GM11168 (cell line): ENCODE measurements around the gene SHC2.

Experiments used
- in situ Hi-C: fragments of 300-500 bp; cut with MboI; formaldehyde crosslinking; loops from one replicate; pipeline ENCODE4 v1.12.0; 2022; ENCODE audit warnings: low sequenced_read_pairs; ENCODE audit not compliant: unreplicated experiment

Gene SHC2

DNA sequence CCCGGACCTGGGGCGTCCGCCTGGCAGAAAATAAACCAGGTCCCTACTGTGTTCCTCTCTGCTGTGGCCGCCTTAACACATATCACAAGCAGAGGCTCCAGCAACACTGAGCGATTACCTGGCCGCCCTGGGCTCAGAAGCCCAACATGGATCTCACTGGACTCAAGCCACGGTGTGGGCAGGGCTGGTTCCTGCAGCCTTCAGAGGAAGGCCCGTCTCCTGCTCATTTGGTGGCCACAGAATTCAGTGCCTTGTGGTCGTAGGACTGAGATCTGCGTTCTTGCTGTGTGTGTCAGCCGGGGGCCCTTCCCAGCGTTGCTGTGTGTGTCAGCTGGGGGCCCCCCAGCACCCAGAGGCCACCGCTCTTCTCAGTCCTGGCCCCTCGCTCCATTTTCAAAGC, 82.1 kb downstream of the SHC2 start:
- in situ Hi-C loops = no loop called here

DNA sequence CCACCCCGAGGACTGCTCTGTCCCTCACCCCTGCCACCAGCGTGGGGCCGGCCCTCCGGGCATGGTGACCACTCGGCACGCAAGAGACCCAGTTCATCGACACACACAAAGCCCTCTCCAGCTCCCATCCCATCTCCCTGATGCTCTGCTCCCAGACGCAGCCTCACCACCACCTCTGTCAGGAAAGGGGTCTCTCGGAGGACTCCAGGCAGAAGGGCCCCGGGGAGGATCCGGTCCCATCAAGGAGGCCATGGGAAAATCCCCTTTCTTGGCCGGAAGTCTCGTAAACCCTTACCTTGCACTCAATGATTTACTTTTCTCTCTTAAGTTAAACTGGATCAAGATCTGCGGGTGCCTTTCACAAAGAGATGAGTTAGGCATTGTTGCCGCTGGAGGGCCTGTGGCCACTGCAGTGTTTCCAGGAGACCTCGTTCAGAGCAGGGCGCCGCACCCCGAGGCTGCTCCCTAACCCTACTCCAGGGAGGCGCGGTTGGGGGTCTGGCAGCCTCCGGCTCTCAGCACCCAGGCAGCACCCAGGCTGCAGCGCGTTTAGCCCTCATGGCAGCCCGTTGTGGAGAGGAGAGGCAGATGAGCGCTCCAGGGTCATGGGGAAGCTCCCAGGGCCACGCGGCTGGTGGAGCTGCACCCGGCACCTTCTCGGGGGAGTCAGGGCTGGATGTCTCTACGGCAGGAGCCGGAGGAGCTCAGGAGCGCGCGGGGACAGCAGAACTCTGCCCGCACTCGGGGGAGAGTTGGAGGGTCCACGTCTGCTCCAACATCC, 82.8 kb downstream of the SHC2 start:
- in situ Hi-C loops = no loop called here

DNA sequence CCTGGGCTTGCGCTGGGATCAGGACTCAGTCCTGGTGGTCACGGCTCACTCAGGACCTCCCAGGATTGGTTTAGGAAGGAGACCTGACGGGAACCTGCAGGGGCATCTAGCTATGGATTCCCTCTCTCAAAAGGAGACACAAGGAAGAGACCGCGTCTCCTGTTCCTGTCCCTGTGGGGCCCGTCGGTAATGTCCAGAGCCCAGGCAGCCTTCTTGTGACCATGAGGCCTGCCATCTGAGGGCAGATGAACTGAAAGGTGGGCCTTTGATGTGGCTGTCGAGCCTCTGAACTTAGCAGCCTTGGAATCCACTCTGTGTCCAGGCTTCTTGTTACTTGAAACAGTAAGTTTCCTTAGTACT, 84.7 kb downstream of the SHC2 start:
- in situ Hi-C loops = no loop called here

DNA sequence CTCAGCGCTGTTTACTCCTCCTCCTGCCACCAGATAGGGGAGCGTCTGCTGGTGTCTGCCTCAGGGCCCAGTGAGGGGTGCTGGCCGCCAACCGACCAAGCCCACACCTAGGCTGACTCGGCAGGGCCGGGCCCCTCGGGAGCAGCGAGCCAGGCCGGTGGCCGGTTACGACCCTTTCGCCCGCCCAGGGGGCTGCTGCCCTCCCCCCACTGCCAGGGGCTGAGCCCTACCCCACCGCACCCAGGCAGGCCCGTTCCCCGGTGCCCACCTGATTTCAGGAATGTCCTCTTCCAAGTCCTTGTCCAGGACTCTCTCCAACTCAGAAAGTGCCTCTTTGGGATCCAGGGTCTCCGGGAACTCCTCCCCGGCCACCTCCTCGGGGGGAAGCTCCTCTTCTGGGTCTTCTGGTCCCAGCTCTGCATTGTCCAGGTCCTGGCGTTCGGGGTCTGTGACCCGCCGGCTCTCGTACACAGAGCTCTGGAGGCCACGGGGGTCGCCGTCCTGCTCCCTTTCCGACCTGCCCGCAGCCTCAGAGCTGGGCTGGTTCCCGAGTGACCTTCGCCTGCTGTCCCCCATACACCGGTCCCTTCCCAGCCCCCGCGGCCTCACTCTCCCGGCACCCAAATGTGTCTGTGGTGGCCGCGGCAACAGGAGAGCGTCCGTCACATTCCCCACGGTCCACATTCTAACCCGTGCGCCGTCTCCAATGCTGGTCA, 85.3 kb downstream of the SHC2 start:
- in situ Hi-C loops = no loop called here

DNA sequence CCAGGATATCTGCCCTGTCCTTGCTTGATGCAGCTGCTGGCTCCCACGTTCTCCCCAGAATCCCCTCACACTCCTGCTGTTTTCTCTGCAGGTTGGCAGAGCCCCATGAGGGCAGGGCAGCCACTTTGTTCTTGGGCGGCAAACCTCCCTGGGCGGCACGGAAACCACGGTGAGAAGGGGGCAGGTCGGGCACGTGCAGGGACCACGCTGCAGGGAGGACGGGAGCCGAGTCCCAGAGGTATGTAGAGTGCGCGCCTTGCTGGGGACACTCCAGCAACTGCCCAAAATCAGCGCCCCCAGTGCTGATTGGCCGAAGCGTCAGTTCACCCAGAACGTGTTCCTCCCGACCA, 86.0 kb downstream of the SHC2 start:
- in situ Hi-C loops = no loop called here

DNA sequence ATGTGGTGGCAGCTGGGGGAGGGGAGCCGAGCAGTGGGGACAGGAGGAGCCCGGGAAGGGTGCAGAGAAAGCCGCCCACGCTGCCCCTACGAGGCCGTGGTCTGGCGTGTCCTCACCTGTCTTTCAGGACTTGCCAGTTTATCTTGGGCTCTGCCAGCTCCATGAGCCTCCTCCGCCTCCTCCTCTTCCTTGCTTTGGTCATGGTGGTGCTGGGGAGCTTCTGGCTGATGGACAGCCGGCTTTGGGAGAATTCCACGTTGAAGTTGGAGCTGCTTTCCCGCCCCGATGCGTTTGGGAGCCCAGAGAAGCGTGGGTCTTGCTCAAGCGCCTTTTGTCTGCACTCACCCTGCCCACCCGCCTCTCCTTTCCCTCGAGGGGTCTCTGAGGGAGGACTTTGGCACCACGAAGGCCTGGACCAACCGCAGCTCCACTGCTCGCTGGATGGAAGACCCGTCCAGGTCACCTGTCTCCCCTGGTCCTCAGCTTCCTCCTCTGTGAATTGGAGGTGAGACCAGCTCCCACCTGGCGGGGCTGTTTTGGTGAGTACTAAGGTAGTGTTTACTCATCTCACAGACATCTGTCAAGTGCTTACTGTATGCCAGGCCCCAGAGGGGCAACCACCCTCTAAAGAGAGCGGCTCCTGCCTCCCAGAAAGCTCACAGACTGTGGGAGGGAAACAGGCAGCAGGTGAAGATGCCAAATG, 86.5 kb downstream of the SHC2 start:
- in situ Hi-C loops = no loop called here

DNA sequence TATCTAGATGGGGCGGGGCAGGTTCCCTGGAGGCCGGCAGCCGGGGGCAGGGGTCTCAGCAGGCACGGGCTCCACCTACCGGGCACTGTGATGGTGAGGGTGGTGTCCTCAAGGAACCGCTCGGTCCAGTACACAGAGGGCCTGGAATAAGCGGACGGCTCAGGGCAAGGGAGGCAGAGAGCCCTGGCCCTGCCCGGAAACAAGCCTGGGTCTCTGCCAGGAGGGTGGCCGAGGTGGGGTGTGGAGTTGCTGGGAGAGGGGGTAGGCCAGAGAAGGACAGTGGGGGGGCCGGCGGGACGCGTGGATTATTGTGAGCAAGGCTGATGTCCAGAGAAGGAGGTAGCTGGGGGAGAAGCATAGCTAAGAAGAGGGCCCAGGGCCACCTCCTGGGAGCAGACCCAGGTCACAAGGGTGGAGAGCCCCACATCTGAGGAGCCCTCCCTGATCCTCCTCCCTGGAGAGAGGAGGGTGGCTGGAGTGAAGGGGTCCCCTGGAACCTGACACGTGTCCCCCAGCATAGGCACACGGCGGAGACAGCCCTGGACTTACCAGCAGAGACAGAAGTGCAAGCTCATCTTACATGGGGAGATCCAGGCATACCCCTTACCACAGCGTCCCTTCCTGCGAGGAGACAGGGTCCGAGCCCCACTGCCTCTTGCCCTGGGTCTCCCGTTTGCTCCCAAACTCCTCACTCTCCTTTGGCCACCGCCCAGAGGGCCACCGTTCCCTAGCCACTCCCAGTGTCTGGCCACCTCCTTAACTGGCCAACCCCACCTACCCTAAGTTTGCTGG, 87.2 kb downstream of the SHC2 start:
- in situ Hi-C loops = no loop called here

DNA sequence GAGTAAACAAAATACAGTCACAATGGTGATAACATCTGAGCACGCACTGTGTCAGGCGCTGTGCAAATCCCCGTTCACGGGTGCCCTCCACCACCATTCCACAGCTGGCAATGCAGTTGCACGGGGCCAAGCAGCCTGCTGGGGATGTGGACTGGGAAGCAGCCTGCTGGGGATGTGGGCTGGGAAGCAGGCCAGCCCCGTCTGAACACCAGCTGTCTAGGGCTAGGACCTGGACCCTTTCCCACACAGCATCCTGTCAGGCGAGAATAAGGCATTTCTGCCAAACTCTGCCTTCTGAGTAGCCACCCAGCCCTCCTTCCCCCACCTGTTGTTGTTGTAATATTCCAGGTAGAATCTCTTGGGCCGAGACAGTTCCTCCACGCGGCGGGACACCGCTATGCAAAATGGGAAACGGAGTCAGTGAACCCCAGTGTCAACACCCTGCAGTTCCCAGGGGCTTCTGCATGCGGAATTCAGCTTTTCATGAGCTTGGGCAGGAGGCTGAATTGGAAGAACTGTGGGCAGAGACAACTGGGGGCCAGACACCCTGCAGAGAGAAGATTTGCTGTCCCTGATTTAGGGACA, 88.4 kb downstream of the SHC2 start:
- in situ Hi-C loops = no loop called here

DNA sequence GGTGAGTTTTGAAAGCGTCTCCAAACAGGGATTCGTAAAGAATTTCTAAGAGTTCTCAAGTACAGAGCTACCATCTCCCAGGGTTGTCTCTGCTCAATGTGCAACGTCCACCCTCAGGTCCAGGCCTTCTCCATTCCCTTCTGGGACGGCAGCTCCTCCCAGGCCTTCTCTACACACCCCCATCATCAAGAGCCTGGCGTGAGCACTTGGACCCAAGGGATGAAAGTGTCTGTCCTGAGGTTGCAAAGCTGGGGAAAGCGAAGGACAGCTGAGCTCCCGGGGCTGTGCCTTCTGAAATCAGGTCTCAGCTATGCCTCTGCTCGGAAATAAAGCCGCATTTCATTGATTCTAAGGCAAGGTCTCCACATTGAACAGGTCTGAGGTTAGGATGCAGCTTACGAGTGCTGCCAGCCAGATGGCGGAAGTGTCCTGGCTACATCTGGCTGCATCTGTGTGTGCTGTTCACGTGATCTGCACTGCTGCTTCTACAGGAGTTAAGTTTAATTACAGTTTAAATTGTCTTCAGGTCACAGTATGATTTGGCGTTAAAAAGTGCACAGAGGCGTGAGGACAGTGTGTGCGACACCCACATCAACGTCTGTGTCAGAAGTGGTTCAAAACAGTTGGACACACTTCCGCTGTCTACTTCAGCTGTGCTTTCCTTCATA, 89.2 kb downstream of the SHC2 start:
- in situ Hi-C loops = no loop called here

DNA sequence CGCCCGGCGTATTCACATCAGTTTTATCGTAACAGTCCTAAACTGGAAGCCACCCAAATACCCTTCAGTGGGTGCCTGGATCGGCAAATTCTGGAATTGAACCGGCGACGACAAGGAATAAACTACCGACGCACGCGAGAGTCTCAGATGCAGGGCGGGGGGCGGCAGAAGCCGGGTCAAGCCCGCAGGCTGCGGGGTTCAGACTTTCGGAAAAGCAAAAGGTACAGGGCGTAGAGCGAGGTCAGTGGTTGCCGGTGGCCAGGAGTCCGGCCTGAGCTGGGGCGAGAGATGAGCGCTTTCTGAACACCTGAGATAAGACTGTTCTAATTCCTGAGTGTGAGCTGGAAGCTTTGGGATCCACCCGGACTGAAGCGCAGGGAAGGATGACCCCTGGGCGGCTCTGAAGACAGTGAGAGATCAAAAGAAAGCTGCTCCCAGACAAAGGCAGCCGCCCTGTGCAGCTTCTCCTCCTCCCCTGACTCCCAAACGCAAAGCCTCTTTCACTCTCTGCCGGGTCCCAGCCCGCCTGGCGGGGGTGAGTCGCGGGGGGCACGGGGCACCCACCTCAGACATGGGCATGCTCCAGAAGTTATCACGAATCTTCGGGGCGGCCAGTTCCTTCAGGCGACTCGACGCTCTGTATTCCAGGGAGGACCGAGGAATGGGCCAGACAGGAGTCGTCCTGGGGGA, 90.0 kb downstream of the SHC2 start:
- in situ Hi-C loops = no loop called here

DNA sequence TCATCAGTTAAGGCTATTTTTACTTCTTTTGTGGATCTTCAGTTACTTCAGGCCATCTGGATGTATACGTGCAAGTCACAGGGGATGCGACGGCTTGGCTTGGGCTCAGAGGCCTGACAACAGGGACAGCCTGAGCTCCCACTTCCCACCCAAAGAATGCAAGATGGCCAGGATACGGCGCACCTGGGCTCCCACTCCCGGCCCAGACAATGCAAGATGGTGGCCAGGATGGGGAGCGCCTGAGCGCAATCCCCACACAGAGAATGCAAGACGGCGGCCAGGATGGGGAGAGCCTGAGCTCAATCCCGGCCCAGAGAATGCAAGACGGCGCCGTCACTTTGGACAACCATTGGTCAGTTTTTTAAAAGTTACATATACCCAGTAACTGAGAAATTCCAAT, 91.0 kb downstream of the SHC2 start:
- in situ Hi-C loops = no loop called here

DNA sequence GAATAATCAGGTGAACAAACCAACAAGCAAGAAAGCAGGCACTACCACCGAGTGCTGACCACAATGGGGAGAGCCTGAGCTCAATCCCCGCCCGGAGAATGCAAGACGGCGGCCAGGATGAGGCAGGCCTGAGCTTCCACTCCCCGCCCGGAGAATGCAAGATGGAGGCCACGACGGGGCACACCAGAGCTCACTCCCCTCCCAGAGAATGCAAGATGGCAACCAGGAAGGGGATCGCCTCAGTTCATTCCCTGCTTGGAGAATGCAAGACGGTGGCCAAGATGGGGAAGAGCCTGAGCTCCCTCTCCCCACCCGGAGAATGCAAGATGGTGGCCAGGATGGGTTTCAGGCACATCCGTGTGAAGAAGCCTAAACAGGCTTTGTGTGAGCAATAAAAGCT, 91.6 kb downstream of the SHC2 start:
- in situ Hi-C loops = no loop called here

DNA sequence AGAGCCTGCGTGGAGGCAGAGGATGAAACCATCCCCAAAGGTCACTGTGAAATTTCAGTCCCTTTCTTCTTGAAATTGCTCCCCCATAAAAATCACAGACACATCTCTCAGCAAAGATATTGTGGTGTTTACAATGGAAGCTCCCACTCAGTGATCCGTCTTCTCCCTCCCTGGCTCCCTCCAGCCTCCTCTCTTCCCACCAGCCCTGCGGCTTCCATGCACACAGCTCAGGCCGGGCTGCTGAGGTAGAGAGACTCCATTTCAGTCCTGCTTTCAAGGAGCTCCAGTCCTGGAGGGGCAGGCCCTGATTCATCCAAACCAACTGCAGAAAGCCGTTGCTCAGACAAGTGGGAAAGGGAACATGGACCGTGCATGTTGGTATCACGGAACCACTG, 92.2 kb downstream of the SHC2 start:
- in situ Hi-C loops = no loop called here

DNA sequence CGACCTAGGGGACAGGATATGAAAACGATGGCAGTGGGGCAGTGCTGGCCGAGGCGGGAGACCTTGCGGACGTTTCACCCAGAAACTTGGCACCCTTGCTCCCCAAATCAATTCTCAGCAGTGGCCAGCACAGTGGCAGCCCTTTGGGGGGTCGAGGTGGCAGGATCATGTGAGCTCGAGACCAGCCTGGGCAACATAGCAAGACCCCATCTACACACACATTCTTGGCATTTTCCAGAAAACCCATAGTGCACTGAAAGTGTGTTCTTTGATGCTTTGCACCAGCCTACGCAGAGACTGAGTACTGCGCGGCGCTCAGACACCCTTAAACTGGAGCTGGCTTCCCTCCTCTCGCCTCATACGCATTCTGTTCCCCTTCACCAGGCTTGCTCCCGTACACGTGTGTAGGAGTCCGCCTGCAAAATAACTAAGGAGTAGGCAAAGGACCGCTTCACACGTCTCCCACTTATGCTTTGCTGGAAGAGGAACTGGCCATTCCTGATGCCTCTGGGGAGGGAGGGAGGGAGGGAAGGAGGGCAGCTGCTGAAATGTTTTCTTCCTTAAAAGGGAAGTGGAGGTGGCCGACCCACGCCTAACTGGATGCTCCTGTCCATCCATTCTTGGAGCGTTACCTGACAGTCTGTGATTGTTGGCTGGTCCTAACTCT, 92.7 kb downstream of the SHC2 start:
- in situ Hi-C loops = no loop called here

DNA sequence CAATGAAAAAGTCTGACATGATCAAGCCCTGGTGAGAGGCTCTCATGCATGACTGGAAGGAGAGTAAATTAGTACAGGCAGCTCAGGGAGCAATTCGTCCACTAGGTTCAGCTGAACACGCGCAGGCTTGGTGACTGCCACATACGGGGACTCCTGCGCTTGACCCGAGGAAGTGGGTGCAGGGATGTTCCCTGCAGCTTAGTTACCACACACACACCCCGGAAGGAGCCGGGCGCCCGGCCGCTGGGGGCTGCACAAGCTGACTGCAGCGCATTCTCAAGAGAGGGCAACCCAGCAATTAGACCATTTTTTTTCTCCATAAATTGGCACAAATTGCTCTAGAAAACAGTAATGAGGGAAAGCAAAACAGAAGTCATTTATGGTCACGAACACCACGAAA, 93.3 kb downstream of the SHC2 start:
- in situ Hi-C loops = no loop called here

DNA sequence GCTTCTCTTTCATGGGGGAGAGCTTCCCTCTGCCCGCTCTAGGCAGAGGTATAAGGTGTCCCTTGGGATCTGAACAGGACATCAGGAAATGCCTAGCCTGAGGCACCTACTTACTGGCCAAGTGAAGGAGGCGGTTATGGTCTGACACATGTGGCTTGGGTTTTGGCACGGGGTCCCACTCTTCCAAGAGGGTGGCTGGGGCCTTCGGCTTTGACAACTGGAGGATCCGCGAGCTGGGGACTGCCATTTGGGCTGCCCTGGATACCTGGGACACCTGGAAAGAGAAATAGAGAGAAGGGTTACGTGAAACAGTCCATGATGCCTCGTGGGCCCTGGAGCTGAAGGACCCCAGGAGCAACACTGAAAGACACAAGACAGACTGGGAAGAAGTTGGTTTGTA, 93.9 kb downstream of the SHC2 start:
- in situ Hi-C loops = no loop called here
